ENCODE results near the gene SLC17A2. TPM values are rescaled to one million over a fixed set of nuclear protein-coding genes. Genes with fewer than 3 reads are reported as not detected.

Gene SLC17A2
- total RNA-seq, 6 experiments from 2014 or later, result 23.3 to 40.7 (median 33.4) TPM

DNA sequence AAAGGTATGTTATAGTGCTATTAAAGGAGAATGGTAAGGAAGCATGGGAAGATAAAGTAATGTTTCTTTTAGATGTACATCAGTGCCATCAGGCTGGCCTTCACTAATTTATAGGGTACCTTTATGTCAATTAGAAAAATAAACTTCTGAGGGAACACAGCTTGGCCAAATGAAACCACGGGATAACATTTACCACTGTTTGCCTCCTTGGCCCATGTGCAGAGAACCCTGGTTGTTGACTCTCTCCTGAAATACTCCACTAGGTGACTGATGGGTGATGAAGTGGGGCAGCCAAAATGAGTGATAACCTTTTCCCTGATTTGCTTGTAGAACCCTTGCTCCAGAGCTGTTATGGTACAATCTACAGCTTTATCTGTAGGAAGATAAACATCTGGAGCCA is 41.6 kb upstream of the SLC17A2 start:
- Histone ChIP-seq H3K36me3 (peaks cover 7 to 69% (median 33%) of the 10 kb centered on the region in 4 donors), H3K27ac (peak overlapping the region in 1 of 3 donors; percentile 44)
- TF ChIP-seq CTCF (IDR thresholded peaks at IDR 0.05) (no peak), POLR2A (IDR thresholded peaks at IDR 0.05) (no peak)

DNA sequence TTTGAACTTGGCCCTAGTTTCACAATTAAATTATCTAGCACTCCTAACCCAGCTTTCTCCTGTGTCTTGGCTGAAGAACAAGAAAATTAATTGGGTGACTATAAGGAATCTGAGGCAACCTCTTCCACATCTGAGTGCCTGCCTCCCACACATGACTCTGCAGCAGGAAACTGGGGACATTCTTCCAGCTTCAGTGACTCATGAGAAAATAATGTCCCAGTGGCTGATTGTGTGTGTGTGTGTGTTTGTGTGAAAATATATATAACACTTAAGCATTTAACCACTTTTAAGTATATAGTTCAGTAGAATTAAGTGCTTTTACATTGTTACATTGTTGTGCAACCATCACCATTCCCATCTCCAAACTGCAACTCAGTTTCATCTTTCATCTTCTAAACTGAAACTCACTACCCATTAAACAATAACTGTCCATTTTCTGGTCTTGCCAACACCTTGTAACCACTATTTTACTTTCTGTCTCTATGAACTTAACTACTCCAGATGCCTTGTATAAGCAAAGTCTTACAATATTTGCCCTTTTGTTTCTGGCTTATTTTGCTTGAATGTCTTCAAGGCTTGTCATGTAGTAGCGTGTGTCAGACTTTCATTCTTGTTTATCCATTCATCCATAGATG is 40.8 kb upstream of the SLC17A2 start:
- Histone ChIP-seq H3K27me3 (no peaks in the 10 kb centered on the region), H3K36me3 (peaks cover 7 to 66% (median 33%) of the 10 kb centered on the region in 4 donors), H3K4me3 (no peak overlapping the region), H3K4me1 (peaks cover 0 to 51% (median 18%) of the 10 kb centered on the region in 4 donors), H3K27ac (peak overlapping the region in 2 of 3 donors; percentile 33 to 44), H3K9me3 (no peaks in the 10 kb centered on the region)
- ATAC-seq, result peak; percentile 27 to 78 (median 64)
- WGBS (ENCODE audit: insufficient coverage, low coverage, low lambda C conversion rate, missing lambda C conversion rate), result 94% methylated on average over 1 of the region's 1 CpG
- DNase-seq, result no peak
- intact Hi-C loops (cut with DNase I), result no loop called here
- TF ChIP-seq POLR2A (IDR thresholded peaks at IDR 0.05) (no peak), CTCF (IDR thresholded peaks at IDR 0.05) (no peak)

More for the DNA sequence above, 41.6 kb upstream of the SLC17A2 start:
- 20% methylated on average over 1 of the region's 1 CpG for WGBS (ENCODE audit: insufficient coverage, low coverage, low lambda C conversion rate, missing lambda C conversion rate)
- DNase-seq, result peak in 1 of 3 donors; percentile 64
- Histone ChIP-seq H3K9me3 (no peaks in the 10 kb centered on the region), H3K4me3 (no peak overlapping the region), H3K27me3 (no peaks in the 10 kb centered on the region), H3K4me1 (peaks cover 0 to 43% (median 15%) of the 10 kb centered on the region in 4 donors)
- peak in 3 of 4 donors; percentile 10 to 71 (median 51) for ATAC-seq
- intact Hi-C loops (cut with DNase I), result no loop called here

GRCh38 chr6:25968769-25969168 is 38.3 kb upstream of the SLC17A2 start:
- ATAC-seq, result peak; percentile 78 to 91 (median 84)
- H3K9me3 ChIP-seq, result no peaks in the 10 kb centered on the region
- peaks cover 0 to 71% (median 28%) of the 10 kb centered on the region in 4 donors for H3K4me1 ChIP-seq
- no peaks in the 10 kb centered on the region for H3K27me3 ChIP-seq
- no peak overlapping the region for H3K4me3 ChIP-seq
- H3K27ac ChIP-seq, result peak overlapping the region in 2 of 3 donors; percentile 43 to 66
- peaks cover 7 to 51% (median 16%) of the 10 kb centered on the region in 4 donors for H3K36me3 ChIP-seq
- TF ChIP-seq CTCF (IDR thresholded peaks at IDR 0.05) (peak in 1 of 4 donors; percentile 14), POLR2A (IDR thresholded peaks at IDR 0.05) (no peak)
- intact Hi-C loops (cut with DNase I), result no loop called here
- peak in 1 of 3 donors; percentile 77 for DNase-seq

DNA sequence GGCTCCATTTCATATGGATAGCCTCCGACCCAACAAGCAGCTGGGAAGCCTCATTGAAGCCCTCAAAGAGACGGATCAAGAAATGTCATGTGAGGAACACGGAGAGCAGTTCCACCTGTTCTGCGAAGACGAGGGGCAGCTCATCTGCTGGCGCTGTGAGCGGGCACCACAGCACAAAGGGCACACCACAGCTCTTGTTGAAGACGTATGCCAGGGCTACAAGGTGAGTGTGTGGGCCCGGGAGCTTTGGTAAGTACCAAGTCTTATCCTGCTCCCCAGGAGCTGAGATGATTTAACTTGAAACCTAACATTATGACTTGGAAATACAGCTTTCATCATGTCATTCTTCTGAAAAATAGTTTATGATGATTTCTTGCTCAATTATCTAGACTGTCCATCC is 36.2 kb upstream of the SLC17A2 start:
- ATAC-seq (no peak), DNase-seq (no peak)
- Histone ChIP-seq H3K27ac (no peak overlapping the region), H3K4me1 (peaks cover 0 to 66% (median 28%) of the 10 kb centered on the region in 4 donors), H3K27me3 (no peaks in the 10 kb centered on the region), H3K9me3 (no peaks in the 10 kb centered on the region), H3K4me3 (no peak overlapping the region), H3K36me3 (peaks cover 0 to 31% (median 5%) of the 10 kb centered on the region in 4 donors)
- TF ChIP-seq POLR2A (IDR thresholded peaks at IDR 0.05) (no peak), CTCF (IDR thresholded peaks at IDR 0.05) (no peak)
- intact Hi-C loops (cut with DNase I), result no loop called here
- WGBS (ENCODE audit: insufficient coverage, low coverage, low lambda C conversion rate, missing lambda C conversion rate), result 97% methylated on average over 7 of the region's 9 CpGs
